Measurements from ENCODE around the gene DLGAP1.

DLGAP1 gene

DNA sequence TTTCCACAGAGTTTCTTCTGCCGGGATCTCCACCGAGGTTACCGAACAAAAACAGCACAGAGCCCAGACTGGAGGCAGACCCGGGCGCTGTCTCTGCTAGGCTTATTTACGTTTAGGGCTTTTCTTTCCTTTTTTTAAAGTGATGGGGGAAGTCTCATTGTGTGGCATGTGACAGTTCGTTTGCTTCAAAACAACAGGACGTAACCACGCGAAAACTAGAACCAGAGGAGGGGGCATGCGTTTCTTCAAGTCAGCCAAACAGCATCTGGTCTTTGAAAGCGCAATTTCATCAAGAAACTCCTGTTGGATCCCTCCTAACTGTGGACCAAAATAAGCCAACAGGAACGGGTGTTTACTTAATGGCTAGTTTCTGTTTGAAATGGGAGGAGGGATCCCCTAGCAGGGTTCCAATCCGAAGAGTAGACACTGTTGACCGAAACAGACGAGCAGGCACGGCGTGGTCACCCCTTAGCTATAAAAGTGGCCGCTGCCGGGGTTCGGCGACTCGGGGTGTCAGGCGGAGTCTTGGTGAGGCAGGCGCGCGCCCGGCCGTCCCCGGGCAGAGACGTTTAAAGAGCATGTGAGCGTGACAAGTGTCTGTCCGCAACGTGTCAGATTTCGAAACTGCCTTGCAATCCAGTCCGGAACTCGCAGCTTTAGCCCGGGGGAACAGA, 1006.1 kb downstream of the DLGAP1 start (continued):
- TF ChIP-seq ZNF776 (tag by site-specific recombination; IDR thresholded peaks at IDR 0.05; ENCODE audit: borderline replicate concordance): no peak
- TF ChIP-seq ZNF2 (tag by site-specific recombination; IDR thresholded peaks at IDR 0.05): no peak
- no peak for TF ChIP-seq ZNF792 (tag by site-specific recombination; IDR thresholded peaks at IDR 0.05)
- no peak for TF ChIP-seq GLI2 (tag by site-specific recombination; IDR thresholded peaks at IDR 0.05; ENCODE audit: borderline replicate concordance, low read depth)
- TF ChIP-seq ZBTB1 (tag by site-specific recombination; IDR thresholded peaks at IDR 0.05): no peak
- no peak for TF ChIP-seq ZSCAN23 (tag by site-specific recombination; IDR thresholded peaks at IDR 0.05)
- TF ChIP-seq, protein P1, sequence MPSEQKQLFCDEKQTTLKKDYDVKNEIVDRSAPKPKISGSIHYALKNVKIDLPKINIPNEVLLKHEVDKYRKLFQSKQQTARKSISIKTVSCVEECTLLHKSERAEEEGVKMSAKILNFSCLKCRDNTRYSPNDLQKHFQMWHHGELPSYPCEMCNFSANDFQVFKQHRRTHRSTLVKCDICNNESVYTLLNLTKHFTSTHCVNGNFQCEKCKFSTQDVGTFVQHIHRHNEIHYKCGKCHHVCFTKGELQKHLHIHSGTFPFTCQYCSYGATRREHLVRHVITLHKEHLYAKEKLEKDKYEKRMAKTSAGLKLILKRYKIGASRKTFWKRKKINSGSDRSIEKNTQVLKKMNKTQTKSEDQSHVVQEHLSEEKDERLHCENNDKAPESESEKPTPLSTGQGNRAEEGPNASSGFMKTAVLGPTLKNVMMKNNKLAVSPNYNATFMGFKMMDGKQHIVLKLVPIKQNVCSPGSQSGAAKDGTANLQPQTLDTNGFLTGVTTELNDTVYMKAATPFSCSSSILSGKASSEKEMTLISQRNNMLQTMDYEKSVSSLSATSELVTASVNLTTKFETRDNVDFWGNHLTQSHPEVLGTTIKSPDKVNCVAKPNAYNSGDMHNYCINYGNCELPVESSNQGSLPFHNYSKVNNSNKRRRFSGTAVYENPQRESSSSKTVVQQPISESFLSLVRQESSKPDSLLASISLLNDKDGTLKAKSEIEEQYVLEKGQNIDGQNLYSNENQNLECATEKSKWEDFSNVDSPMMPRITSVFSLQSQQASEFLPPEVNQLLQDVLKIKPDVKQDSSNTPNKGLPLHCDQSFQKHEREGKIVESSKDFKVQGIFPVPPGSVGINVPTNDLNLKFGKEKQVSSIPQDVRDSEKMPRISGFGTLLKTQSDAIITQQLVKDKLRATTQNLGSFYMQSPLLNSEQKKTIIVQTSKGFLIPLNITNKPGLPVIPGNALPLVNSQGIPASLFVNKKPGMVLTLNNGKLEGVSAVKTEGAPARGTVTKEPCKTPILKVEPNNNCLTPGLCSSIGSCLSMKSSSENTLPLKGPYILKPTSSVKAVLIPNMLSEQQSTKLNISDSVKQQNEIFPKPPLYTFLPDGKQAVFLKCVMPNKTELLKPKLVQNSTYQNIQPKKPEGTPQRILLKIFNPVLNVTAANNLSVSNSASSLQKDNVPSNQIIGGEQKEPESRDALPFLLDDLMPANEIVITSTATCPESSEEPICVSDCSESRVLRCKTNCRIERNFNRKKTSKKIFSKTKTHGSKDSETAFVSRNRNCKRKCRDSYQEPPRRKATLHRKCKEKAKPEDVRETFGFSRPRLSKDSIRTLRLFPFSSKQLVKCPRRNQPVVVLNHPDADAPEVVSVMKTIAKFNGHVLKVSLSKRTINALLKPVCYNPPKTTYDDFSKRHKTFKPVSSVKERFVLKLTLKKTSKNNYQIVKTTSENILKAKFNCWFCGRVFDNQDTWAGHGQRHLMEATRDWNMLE (tag by site-specific recombination; conservative IDR thresholded peaks at IDR 0.05; ENCODE audit: low read depth): no peak
- TF ChIP-seq, protein P2, sequence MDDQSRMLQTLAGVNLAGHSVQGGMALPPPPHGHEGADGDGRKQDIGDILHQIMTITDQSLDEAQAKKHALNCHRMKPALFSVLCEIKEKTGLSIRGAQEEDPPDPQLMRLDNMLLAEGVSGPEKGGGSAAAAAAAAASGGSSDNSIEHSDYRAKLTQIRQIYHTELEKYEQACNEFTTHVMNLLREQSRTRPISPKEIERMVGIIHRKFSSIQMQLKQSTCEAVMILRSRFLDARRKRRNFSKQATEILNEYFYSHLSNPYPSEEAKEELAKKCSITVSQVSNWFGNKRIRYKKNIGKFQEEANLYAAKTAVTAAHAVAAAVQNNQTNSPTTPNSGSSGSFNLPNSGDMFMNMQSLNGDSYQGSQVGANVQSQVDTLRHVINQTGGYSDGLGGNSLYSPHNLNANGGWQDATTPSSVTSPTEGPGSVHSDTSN (CRISPR knock-in tag; IDR thresholded peaks at IDR 0.05): no peak
- TF ChIP-seq ZNF654 (tag by site-specific recombination; IDR thresholded peaks at IDR 0.05; ENCODE audit: low read depth): no peak
- no peak for TF ChIP-seq ZNF211 (tag by site-specific recombination; IDR thresholded peaks at IDR 0.05; ENCODE audit: low read depth)
- no peak; the same call in 1 of the 2 replicates for TF ChIP-seq MZF1 (tag by site-specific recombination; IDR thresholded peaks at IDR 0.05; ENCODE audit: borderline replicate concordance)
- no peak for TF ChIP-seq ZFP69B (tag by site-specific recombination; IDR thresholded peaks at IDR 0.05)
- TF ChIP-seq BCL11B (tag by site-specific recombination; IDR thresholded peaks at IDR 0.05; ENCODE audit: low read depth): peak; percentile 31; the same call in 1 of the 2 replicates
- TF ChIP-seq, protein P3, sequence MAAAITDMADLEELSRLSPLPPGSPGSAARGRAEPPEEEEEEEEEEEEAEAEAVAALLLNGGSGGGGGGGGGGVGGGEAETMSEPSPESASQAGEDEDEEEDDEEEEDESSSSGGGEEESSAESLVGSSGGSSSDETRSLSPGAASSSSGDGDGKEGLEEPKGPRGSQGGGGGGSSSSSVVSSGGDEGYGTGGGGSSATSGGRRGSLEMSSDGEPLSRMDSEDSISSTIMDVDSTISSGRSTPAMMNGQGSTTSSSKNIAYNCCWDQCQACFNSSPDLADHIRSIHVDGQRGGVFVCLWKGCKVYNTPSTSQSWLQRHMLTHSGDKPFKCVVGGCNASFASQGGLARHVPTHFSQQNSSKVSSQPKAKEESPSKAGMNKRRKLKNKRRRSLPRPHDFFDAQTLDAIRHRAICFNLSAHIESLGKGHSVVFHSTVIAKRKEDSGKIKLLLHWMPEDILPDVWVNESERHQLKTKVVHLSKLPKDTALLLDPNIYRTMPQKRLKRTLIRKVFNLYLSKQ (tag by site-specific recombination; IDR thresholded peaks at IDR 0.05; ENCODE audit: borderline replicate concordance): no peak
- TF ChIP-seq KLF1 (tag by site-specific recombination; IDR thresholded peaks at IDR 0.05): no peak
- no peak for TF ChIP-seq ZNF521 (tag by site-specific recombination; IDR thresholded peaks at IDR 0.05)
- TF ChIP-seq, protein P4, sequence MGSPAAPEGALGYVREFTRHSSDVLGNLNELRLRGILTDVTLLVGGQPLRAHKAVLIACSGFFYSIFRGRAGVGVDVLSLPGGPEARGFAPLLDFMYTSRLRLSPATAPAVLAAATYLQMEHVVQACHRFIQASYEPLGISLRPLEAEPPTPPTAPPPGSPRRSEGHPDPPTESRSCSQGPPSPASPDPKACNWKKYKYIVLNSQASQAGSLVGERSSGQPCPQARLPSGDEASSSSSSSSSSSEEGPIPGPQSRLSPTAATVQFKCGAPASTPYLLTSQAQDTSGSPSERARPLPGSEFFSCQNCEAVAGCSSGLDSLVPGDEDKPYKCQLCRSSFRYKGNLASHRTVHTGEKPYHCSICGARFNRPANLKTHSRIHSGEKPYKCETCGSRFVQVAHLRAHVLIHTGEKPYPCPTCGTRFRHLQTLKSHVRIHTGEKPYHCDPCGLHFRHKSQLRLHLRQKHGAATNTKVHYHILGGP (tag by site-specific recombination; IDR thresholded peaks at IDR 0.05): no peak
- no peak for TF ChIP-seq ZNF416 (tag by site-specific recombination; IDR thresholded peaks at IDR 0.05)
- TF ChIP-seq ZNF239 (tag by site-specific recombination; IDR thresholded peaks at IDR 0.05): no peak
- TF ChIP-seq, protein P5, sequence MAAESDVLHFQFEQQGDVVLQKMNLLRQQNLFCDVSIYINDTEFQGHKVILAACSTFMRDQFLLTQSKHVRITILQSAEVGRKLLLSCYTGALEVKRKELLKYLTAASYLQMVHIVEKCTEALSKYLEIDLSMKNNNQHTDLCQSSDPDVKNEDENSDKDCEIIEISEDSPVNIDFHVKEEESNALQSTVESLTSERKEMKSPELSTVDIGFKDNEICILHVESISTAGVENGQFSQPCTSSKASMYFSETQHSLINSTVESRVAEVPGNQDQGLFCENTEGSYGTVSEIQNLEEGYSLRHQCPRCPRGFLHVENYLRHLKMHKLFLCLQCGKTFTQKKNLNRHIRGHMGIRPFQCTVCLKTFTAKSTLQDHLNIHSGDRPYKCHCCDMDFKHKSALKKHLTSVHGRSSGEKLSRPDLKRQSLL (tag by site-specific recombination; IDR thresholded peaks at IDR 0.05): no peak
- TF ChIP-seq ZNF560 (tag by site-specific recombination; IDR thresholded peaks at IDR 0.05; ENCODE audit: borderline replicate concordance): no peak
- TF ChIP-seq ZNF19 (tag by site-specific recombination; IDR thresholded peaks at IDR 0.05; ENCODE audit: low read depth): no peak
- TF ChIP-seq, protein P6, sequence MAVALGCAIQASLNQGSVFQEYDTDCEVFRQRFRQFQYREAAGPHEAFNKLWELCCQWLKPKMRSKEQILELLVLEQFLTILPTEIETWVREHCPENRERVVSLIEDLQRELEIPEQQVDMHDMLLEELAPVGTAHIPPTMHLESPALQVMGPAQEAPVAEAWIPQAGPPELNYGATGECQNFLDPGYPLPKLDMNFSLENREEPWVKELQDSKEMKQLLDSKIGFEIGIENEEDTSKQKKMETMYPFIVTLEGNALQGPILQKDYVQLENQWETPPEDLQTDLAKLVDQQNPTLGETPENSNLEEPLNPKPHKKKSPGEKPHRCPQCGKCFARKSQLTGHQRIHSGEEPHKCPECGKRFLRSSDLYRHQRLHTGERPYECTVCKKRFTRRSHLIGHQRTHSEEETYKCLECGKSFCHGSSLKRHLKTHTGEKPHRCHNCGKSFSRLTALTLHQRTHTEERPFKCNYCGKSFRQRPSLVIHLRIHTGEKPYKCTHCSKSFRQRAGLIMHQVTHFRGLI (tag by site-specific recombination; IDR thresholded peaks at IDR 0.05): no peak
- no peak for TF ChIP-seq ZNF561 (tag by site-specific recombination; IDR thresholded peaks at IDR 0.05; ENCODE audit: borderline replicate concordance)
- TF ChIP-seq, protein P7, sequence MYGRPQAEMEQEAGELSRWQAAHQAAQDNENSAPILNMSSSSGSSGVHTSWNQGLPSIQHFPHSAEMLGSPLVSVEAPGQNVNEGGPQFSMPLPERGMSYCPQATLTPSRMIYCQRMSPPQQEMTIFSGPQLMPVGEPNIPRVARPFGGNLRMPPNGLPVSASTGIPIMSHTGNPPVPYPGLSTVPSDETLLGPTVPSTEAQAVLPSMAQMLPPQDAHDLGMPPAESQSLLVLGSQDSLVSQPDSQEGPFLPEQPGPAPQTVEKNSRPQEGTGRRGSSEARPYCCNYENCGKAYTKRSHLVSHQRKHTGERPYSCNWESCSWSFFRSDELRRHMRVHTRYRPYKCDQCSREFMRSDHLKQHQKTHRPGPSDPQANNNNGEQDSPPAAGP (tag by site-specific recombination; IDR thresholded peaks at IDR 0.05): no peak
- TF ChIP-seq FEZF1 (tag by site-specific recombination; IDR thresholded peaks at IDR 0.05): peak; percentile 13; the same call in 1 of the 2 replicates
- no peak for TF ChIP-seq ZFP3 (tag by site-specific recombination; IDR thresholded peaks at IDR 0.05; ENCODE audit: low read depth)
